ENCODE measurements around the gene ELOVL4.

The ELOVL4 gene

GRCh38 chr6:79922018-79922417 lies 25.3 kb downstream of the ELOVL4 start:
- in situ Hi-C loops (cut with HindIII; ENCODE audit: low sequenced_read_pairs) = no loop called here

- in situ Hi-C loops (cut with HindIII; ENCODE audit: low sequenced_read_pairs) = no loop called here
Observed at GRCh38 chr6:79913369-79913768, 34.0 kb downstream of the ELOVL4 start.

DNA sequence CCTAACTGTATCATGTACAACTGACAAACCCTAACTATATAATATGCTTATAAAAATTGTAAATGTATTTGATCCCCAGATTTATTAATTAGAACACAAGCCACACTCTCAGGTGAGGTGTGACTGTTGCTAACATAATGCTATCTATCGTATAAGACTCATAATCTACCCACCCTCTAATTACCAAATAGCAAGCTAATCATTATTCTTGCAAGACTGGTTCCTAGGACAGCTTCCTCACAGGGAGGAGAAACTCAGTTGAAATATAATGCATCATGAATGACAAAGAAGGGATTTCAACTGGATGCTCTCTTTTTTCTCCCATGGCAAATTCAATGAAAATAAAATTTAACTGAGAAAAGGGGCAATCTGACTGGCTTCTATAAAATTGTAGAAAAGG lies 35.4 kb downstream of the ELOVL4 start:
- in situ Hi-C loops (cut with HindIII; ENCODE audit: low sequenced_read_pairs) = no loop called here

- in situ Hi-C loops (cut with HindIII; ENCODE audit: low sequenced_read_pairs) = no loop called here
Observed at GRCh38 chr6:79909517-79909916, 37.8 kb downstream of the ELOVL4 start.

DNA sequence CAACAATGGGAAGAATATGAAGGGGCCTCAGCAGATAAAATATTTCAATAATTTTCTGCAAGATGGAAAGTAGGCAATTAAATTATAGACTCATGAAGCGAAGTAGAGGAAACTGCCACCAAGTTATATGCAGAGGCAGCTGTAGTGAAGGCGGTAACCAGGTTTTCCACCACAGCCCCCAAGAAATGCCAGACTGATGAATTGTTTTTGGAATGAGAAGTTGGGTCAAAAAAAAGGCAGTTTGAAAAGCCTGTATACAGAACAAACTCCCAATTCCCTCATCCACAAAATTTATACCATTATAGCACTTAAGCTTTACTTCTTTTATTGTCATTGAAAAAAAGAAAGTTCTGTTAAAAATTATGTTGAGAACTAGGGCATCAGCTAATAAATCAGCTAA lies 45.3 kb downstream of the ELOVL4 start:
- in situ Hi-C loops (cut with HindIII; ENCODE audit: low sequenced_read_pairs) = no loop called here

DNA sequence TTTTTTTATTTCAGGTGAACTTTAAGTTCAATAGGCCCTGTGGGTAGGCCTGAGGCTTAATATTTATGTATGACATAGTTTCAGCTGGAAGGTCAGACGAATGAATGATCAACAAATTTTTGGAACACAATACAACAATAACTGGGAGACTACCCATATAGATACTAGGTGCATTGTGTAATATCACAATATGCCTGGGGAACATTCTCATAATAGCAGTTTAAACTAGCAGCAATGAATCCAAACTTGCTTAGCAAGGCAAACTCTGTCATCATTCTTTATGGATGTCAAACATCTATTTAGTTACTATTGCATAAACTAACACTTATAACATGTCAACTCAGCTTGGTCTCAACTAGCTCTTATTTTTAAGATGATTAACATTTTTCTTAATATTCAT lies 49.3 kb downstream of the ELOVL4 start:
- in situ Hi-C loops (cut with HindIII; ENCODE audit: low sequenced_read_pairs) = no loop called here

DNA sequence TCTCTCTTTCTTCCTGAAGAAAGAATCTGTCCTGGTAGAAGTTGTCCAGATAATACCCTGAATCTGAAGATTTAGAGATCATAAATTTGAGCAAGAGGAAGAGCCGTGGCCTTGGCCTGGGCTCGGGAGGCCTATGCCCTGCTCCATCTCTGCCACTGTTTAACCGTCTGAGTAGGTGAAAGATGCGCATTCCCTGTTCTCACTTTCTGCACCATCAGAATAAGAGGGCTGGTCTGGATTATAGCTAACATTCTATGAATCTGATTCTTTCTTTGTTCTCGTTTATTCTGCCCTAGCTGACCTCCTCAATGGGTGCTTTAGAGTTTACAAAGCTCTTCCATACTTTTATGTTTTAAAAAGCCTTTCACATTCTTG lies 51.3 kb downstream of the ELOVL4 start:
- in situ Hi-C loops (cut with HindIII; ENCODE audit: low sequenced_read_pairs) = no loop called here

DNA sequence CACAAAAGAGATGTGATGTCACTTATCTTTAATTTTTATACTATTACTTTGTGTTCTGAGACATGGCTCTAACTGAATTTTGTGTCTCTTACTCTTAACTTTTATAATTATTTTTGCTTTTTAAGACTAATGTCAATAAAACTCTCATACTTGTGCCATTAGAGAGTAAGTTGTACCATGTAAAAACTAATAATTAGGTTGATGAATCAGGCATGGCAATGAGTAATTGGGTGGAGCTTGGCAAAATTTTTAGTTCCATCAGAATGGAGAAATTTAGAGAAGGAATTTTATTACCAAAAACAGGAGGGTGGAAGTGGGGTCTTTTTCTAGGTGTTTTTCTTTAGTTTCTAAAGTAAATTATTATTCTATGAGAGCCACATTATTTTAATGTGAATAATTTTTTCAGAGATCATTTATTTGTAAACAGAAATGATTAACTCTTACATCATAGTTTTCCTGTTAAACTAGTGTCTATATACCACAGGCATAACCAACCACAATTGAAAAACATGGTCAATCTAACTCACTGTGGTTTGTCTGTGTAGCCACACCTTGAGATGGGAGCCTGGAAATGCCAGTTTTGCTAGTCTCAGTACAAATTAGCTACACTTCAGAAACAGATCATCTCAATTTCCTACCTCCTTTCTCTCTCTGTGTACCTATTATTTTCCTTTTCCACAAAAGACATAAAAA lies 51.8 kb downstream of the ELOVL4 start:
- in situ Hi-C loops (cut with HindIII; ENCODE audit: low sequenced_read_pairs) = no loop called here

DNA sequence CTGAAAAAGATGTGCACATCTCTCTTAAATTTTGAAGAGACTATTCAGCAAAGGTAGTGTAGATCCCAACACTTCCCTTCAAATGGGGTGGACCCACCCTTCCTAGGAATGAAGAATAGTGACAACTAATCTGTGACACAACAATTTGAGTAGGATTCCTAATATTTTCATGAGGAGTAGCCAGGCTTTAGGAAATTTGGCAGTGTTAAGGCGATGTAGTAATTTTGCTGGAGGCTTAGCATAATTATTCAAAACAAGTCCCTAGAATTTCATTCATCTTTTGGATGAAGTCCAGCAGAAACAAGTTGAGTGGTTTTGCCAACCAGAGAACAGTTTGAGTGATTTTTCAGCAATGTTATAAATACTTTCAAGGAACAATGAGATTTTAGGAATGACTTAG lies 52.4 kb downstream of the ELOVL4 start:
- in situ Hi-C loops (cut with HindIII; ENCODE audit: low sequenced_read_pairs) = no loop called here

GRCh38 chr6:79888587-79888986 lies 58.8 kb downstream of the ELOVL4 start:
- in situ Hi-C loops (cut with HindIII; ENCODE audit: low sequenced_read_pairs) = no loop called here

DNA sequence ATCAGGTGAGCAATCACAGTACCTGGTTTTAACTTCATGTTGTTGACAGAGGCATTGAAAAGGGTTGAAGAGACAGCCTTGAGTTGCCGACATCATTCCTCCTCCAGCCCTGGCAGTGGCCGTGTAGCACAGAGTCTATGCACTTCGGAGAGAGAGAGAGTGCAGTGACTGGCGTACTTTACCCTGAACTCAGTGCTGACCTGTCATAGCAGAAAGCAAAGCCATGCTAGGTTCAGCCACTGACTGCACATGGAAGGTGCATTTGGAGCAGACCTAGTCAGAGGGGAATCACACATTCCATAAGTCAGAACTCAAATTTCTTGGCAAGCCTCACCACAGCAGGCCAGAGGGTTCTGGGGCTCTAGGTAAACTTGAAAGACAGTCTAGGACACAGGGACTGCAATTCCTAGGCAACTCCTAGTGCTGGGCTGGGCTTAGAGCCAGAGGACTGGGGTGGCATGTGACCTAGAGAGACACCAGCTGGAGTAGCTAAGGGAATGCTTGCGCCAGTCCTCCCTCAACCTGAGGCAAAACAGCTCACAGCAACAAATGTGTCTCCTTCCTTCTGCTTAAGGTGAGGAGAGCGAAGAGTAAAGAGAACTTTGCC lies 69.1 kb downstream of the ELOVL4 start:
- in situ Hi-C loops (cut with HindIII; ENCODE audit: low sequenced_read_pairs) = no loop called here

- in situ Hi-C loops (cut with HindIII; ENCODE audit: low sequenced_read_pairs) = no loop called here
Observed at GRCh38 chr6:79874531-79875134, 72.7 kb downstream of the ELOVL4 start.

- in situ Hi-C loops (cut with HindIII; ENCODE audit: low sequenced_read_pairs) = no loop called here
Observed at GRCh38 chr6:79872986-79873385, 74.4 kb downstream of the ELOVL4 start.

DNA sequence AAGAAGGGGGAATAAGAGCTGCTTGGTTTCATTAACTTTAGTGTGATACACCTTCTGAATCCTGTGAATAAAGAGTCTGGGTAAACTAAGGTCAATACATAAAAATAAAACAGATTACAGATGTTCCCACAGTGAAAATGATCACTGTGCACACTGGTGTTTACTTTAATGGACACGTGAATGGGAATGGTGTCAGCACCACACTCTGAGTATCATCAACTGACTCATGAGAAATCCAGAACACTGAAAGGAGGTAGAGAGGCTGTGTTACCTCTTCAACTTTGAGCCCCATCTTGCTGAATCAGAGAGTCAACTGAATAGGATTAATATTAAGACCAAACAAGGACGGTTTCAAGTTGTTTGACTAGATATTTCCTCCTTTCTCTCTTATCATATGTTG lies 75.0 kb downstream of the ELOVL4 start:
- in situ Hi-C loops (cut with HindIII; ENCODE audit: low sequenced_read_pairs) = no loop called here

GRCh38 chr6:79869600-79870084 lies 77.7 kb downstream of the ELOVL4 start:
- in situ Hi-C loops (cut with HindIII; ENCODE audit: low sequenced_read_pairs) = no loop called here

DNA sequence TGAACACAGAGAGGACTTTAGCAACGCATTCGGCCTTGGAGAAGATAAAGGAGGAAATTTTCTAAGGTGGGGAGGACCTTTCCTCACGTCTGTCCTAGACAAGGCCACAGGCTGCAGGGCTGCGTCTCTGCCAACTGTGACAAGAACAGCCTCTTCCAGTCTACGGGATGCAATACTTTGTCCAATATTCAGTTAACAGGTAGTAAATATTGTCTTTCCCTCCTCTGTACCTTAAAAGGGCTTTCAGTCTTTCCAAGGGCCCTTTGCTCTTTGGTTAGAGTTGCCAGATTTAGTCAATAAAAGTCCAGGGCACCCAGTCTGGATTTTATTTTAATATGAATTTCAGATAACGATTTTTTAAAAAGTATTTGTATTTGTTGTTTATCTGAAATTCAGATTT lies 78.2 kb downstream of the ELOVL4 start:
- in situ Hi-C loops (cut with HindIII; ENCODE audit: low sequenced_read_pairs) = no loop called here

- in situ Hi-C loops (cut with HindIII; ENCODE audit: low sequenced_read_pairs) = no loop called here
Observed at GRCh38 chr6:79868098-79868722, 79.1 kb downstream of the ELOVL4 start.

Data from endothelial cell of hepatic sinusoid (primary cell).